HuH-7.5 (cell line): ENCODE measurements around the gene GMEB1.
A peak's percentile ranks its signal among the peaks of the same experiment; 100 is the strongest.
"Not testable (repeated sequence)": the region's sequence is repeated elsewhere in the genome, so short reads cannot be mapped to it uniquely, and the experiment has no call there.

Experiments
- DNase-seq: peaks from one replicate; pipeline ENCODE4 v3.0.0; 2011; ENCODE audit warnings: low spot score

Gene GMEB1

GRCh38 chr1:28671254-28671780 is 2.7 kb downstream of the GMEB1 start:
- no peak for DNase-seq

DNA sequence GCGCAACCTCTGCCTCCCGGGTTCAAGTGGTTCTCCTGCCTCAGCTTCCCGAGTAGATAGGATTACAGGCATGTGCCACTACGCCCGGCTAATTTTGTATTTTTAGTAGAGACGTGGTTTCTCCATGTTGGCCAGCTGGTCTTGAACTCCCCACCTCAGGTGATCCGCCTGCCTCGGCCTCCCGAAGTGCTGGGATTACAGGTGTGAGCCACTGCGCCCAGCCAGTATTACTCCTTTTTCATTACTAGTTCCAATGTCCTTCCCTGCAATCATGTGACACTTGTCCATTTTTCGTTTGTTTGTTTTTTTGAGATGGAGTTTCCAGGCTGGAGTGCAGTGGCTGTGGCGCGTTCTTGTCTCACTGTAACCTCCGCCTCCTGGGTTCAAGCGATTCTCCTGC is 4.4 kb downstream of the GMEB1 start:
- DNase-seq: not testable (repeated sequence)

- no peak for DNase-seq
Measured at GRCh38 chr1:28675924-28676257, 7.3 kb downstream of the GMEB1 start.

GRCh38 chr1:28680151-28680550 is 11.6 kb downstream of the GMEB1 start:
- no peak for DNase-seq

DNA sequence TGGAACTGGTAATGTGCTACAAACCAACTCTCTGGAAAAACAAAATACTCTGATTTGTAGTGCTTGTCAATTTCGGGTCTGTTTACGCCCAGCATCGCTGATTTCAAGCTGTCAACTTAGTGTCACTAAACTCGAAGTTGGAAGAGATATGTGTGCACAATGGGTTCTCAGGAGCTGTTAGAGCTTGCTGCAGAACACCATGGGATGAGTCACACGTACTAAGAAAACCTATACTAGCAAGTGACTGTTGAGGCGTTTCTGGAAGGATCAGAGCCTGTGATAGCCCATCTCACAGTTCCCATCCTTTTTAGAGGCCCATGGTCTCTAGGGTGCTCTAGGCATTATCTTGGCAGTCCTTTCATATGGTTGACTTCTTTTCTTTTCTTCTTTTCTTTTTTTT is 14.3 kb downstream of the GMEB1 start:
- DNase-seq: no peak

DNA sequence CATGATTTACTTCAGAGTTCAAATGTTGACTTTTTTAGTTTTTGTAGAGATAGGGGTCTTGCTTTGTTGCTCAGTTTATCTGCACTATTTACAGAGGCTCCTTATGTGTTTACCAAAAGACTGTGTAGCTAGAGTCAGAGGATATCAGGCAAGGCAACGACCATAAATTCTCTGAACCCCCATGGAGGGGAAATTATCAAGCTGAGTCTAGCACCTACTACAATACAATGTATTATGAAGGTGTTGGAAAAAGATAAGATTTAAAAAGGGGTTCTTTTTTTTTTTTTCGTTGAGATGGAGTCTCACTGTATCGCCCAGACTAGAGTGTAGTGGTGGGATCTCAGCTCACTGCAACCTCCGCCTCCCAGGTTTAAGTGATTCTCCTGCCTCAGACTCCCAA is 16.4 kb downstream of the GMEB1 start:
- no peak for DNase-seq

GRCh38 chr1:28691627-28692026 is 23.0 kb downstream of the GMEB1 start:
- DNase-seq: not testable (repeated sequence)

DNA sequence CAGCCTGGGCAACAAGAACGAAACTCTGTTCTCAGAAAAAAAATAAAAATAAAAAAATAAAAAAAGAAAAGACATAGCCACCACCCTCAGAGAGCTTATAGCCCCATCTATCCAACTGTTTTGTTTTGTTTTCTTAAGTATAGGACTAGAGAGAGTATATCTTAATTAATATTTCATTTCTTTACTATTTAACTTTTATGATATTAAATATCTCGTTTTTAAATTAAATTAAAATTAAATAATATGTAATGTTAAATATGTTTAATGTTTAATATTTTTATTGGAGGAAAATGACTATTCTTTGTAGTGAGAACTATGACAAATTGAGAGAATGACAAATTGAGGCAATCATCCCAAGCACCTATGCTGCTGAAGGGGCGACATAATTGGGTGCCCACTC is 35.0 kb downstream of the GMEB1 start:
- DNase-seq: no peak

- DNase-seq: no peak
Measured at GRCh38 chr1:28716336-28716735, 47.8 kb downstream of the GMEB1 start.

- no peak for DNase-seq
Measured at GRCh38 chr1:28718166-28718565, 49.6 kb downstream of the GMEB1 start.

DNA sequence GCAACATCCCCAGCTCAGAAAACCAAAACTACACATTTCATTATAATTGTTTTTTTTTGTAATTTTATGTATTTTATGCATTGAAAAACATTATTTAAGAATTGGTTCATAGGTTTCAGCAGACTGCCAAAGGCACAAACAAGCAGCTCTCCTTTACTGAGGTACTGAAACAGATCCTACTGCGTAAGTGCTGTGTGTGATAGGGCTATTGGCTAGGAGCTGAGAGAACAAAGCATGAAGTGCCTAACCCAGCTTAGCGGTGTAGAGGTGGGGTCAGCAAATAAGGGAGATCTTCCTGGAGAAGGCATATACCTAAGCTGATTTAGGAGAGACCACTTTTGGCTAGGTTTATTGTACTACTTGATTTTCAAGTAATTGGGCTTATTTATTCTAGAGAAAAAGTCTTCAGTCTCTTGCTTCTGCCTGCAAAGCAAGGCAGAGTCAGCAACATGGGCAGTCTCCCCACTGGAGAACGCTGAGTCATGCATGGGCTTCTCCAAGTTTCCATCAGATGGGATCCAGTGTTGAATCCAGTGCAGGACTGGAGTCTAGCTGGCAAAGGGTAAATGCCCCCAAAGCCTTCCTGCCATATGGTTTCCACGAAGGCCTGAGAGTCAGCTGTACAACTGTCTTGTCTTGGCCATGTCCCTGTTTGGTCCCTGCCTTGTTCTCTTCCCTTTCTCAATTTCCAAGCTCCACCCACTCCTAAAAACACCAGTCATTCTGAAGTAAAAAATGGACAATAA is 50.2 kb downstream of the GMEB1 start:
- DNase-seq: no peak

DNA sequence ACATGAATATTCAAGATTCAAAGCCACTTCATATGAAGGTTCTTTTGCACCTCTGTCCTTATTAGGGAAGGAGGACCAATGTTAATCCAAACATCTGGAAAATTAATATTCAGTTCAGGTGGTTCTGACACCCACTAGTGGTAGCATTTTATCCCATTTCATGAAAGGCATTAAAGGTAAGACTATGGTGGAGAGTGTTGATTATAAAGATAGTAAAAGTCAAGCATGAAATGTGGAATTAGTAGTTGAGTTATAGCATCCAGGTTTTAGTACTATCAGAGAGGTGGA is 50.7 kb downstream of the GMEB1 start:
- DNase-seq: no peak

GRCh38 chr1:28720376-28720775 is 51.8 kb downstream of the GMEB1 start:
- DNase-seq: no peak

DNA sequence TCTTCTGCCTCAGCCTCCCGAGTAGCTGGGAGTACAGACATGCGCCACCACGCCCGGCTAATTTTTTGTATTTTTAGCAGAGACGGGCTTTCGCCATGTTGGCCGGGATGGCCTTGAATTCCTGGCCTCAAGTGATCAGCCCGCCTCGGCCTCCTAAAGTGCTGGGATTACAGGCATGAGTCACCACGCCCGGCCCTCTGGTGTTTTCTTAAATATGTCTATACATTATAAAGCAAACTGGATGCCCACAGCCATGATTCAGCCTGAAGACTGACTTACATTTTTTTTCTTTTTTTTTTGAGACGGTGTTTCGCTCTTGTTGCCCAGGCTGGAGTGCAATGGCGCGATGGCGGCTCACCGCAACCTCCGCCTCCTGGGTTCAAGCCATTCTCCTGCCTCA is 53.3 kb downstream of the GMEB1 start:
- DNase-seq: not testable (repeated sequence)

DNA sequence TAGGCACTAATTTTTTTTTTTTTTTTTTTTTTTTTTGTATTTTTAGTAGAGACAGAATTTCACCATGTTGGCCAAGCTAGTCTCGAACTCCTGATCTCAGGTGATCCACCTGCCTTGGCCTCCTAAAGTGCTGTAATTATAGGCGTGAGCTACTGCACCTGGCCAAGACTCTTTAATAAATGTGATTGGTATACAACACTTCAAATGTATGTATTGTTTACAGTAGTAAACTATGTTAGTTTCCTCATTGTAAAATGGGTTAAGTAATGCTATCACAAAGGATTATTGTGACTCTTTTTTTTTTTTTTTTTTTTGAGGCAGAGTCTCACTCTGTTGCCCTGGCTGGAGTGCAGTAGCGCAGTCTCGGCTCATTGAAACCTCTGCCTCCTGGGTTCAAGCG is 56.8 kb downstream of the GMEB1 start:
- DNase-seq: not testable (repeated sequence)

GRCh38 chr1:28735961-28736449 is 67.4 kb downstream of the GMEB1 start:
- no peak for DNase-seq

GRCh38 chr1:28736450-28737306 is 68.1 kb downstream of the GMEB1 start, which contains the start of gene YTHDF2:
Gene YTHDF2, plus strand, starts transcription at chr1:28736940. Its CDS starts 181 bp downstream, at chr1:28737121.
- DNase-seq: peak; percentile 87

DNA sequence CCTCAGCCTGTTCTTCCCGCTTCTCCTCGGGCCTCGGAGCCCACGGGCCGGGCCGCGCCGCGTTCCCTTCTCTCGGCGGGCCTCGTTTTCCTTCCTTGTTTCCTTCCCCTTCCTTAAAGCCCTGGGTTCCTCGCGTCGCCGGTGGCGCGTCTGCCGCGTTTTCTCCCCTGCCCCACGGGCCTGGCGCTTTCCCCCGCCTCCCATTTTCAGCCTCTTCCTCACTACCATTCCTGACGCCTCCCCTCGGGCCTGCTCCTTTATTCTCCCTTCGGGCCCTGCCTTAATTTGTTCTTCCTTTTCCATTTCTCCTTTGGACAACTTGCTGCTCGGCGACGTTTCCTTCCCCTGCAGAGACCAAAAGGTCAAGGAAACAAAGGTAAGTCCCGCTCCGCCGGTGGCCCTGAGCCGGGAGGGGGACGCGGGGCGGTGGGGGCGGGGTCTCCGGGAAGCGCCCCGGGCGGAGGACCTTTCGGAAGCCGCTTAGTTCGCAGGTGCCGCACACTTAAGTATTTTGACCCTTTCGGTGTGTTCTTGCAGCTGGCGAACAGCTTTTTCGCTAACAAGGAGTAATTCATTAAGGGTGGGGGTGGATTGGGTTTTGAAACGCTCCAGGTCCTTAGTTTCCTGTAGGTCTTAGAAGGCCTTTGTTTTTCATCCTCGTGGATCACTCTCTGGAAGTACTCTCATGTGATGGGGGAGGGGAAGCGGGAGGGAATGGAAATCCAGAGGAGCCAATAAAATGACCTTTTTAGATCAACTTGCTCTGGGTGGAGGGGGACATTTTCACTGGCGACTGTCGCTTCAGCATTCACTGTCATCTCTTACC is 68.9 kb downstream of the GMEB1 start:
- DNase-seq: peak; percentile 52

DNA sequence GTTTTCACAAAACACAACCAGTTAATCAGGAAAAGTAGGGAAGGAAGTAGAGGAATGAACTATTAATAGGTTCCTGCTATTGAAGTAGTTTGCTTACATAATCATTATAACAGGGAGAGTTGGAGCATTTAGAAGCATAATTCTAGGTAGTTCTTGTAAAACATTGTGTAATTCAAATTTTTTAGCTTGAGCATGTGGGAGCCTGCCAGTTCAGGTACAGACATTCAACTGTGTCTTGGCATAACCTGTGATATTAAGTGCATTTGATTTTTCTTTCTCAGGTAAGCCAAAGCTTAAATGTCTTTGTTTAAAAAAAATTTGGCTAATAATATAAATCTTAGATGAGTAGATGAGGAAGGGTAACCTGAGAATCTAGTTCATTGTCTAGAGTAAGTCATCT is 71.5 kb downstream of the GMEB1 start:
- no peak for DNase-seq

GRCh38 chr1:28744184-28744583 is 75.6 kb downstream of the GMEB1 start:
- DNase-seq: no peak

DNA sequence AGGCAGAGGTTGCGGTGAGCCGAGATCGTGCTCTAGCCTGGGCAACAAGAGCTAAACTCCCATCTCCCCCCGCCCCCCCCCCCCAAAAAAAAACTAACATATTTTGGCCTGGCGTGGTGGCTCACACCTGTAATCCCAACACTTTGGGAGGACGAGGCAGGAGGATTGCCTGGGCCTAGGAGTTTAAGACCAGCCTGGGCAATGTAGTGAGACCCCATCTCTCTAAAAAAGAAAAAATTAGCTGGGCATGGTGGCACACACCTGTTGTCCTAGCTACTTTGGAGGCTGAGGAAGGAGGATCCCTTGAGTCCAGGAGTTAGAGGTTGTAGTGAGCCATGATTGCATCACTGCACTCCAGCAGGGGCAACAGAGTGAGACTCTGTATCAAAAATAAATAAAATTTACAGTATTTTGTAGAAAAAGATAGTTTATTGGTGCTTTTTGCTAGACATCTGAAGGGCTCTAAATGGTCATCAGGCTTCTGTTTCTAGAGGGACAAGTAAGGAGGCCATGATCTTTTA is 77.1 kb downstream of the GMEB1 start:
- DNase-seq: no peak

DNA sequence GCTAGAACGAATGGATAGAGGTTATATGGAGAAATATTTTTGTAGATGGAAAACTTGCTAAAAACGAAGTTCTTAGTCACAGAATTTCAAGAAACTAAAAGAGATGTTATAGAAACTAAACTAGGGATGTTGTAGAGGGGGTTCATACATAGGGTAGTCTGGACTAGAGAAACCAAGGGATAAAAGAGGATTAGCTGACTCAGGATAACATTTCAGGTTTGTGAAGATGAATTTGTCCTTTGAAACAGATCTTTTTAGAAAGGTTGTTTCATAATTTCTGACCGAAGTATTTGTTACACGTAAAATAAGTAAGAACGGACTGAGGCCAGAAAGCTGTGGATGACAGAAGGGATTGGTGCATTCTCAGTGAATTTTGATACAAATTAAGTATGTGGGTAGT is 81.7 kb downstream of the GMEB1 start:
- no peak for DNase-seq
